Dermis microvascular lymphatic vessel endothelial cell (primary cell): ENCODE data around the gene NBEA. TPM values are rescaled to one million over a fixed set of nuclear protein-coding genes. Genes with fewer than 3 reads are reported as not detected.

Experiments used
- DNase-seq, 2 donors: peaks; one replicate each; pipeline versions ENCODE4 v3.0.0 to v3.0.0-alpha.2; 2010; ENCODE audit warnings: low read depth in 2 of 2
- total RNA-seq: library from RNA; depleted of rRNA; stranded (reverse); fragments of >200 nt; gene quantifications from 2 replicates; pipeline ENCODE4 v1.2.1, GENCODE V29; 2014

NBEA gene
- total RNA-seq, 1 donor from 2014 or later = 0.90 TPM

DNA sequence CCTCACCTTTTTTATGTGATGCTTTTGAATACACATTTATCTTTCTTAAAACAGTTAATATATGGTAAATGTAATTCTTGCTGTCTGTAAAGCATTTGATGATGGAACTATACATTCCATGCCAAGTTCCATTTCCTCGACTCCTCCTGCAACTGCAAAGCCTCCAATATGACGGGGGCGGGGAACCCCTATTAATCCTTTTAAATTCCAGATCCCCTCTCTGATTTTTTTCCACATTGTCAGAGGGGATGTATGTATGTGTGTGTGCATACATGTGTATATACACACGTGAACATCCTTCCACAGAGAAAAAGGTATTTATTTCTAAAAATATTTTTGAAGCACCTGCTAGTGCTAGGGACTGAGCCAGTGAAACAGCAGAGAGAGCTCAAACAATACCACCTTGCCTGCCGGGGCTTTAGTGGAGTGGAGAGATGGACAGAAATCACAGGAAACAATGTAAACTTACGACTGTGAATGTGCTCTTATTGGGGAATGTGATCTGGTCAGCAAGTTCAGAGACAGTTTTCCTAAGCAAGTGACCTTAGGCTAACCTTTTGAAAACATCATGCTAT, 559.7 kb downstream of the NBEA start:
- no peak for DNase-seq

DNA sequence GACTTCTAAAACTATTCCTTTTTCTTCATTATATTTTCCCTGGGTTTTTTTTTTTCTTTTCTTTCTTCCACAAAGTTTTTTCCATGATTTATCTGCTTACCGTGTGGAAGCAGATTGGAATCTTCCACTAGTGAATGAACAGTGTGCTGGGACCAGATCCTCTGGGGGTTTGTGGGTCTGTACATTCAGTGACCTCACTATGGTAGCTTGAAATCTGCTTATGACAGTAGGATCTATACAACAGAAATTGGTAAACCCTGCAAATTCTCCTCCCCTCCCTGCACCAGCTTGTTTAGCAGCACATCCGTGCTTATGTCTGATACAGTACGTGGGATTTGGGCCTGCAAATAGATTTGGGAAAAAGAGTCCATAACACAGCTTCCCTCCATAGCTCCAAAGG, 560.4 kb downstream of the NBEA start:
- no peak for DNase-seq

DNA sequence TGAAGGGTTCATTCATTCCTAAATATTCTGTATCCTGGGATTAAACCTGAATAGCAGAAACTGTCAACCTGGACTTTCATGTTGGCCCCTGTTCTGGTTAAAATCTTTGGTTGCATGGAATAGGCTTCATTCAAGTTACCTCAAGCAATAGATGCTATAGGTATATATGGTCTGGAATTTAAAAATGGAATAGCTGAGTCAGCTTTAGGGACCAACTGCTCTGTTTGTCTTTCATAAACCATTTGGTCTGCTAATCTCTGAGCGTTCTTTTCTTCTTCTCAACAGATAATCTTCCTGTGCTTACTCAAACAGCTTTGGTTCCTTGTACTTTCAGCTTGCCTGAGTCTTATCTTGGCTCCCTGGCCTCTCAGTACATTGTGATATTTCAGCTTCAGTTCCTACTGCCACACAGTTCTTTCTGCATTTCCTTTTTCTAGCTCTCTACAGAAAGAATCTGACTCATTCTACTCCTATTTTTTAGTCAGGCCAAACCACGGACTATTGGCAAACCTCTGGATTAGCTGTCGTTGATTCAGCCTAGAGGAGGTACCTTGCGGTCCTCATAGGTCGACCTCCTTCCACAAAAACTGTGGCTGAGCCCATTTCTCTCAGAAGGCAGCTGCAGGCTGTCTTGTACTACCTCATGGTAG, 570.3 kb downstream of the NBEA start:
- DNase-seq = no peak

DNA sequence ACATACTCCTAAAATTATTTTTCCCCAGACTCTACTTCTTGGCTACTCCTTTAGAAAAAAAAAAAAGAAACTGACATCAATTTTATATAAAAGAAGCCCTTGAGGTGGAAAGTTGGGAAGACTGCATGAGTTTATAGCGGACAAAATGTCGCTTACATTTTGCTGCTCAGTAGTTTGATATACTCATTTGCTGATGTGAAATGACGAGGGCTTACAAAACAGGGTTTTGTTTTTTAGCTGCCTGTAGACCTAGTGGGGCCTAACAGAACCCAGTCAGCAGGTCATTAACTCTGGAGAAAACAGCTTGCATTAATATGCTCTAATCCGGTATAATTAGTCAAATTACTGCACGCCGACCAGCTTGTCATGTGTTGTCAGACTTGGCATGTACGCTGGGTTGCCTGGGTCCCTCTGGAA, 572.0 kb downstream of the NBEA start:
- DNase-seq = no peak

DNA sequence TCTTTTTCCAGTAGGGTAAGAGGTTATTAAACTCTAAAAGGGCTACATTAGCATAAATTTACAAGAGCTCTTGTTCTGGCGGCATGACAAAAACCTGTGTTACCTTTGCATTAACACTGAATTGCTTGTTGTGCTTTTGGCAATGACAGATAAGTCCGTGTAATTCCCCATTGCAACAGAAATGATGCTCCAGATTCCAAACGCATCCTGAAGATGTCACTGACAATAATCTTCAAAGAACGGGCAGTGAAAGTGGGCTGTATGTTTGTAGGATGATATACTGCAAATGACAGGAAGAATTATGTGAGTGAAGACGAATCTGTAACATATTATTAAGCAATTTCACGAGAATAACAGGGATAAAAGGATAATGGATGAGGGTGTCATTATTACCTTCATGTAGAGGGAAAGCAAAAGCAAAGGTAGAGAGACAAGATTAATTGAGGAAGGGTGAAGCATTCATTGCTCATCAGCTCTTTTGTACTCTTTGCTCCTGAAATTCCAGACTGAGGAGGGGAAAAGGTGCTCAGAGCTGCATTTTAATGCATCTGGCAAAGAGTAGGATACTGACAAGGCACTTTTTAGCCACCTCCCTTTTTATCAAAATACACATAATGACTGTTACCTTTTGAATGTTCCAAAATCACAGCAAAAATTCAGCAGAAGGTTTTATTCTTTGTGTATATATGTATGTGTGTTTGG, 572.9 kb downstream of the NBEA start:
- no peak for DNase-seq

DNA sequence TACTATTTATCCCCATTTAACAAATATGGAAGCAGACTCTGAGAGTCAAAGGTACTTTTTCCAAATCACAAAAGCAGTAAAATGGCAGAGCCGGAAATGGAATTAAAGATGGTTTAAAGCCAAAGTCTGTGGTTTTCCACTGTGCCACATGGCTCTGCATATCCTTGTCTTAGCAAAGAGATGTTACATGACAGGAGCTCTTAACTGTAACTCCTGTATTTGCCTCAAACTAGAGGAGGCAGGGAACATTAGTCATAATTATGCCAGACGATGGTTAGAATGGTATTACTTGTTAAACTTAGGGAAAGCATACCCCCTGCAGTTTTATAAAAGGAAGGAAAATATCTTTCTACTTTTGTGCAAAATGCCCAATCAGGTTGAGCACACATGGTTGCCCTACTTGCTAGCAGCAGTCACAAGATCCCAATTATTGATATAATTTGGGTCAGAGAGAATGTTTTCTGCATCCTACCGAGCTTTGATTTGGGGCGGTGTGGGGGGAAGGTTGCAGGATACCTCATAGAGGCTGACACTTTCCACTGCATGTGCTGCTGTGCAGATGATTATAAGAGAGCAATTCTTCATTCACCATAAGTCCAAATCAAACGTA, 576.4 kb downstream of the NBEA start:
- no peak for DNase-seq

DNA sequence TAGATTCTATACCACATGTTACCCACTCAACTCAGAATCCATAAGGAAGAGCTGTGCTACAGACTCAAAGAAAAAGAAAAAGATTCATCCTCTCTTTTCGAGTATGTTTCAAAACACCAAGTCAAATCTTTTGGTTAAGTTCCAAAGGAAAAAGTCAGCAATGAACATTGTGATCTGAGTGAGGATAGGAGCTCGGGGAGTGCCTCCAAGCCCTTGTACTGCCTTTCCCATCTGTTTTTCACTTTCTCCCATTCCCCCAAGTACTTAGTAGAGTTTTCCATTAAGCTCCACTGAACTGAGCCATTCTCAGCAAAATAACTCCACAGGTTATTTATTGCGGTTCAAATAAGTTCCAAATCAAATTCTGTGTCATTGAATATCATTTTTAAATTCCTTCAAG, 582.1 kb downstream of the NBEA start:
- no peak for DNase-seq

DNA sequence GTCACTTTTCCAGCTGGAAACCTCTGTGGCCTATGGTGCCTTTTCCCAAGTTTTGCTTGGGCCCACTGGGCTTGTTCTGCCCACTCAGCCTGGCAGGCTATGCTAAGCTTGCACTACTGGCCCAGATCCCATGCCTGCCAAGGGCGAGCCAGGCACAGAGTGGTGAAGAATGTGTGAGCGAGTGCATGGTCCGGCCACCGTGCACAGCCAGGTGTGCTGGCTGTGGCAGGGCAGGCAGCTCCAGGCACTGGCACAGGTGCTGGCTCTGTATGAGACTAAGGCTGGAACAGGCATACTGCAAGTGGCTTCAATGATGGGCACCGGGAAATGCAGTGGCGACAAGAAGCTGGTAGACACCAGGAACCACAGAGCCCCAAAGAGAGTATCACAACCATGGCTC, 584.5 kb downstream of the NBEA start:
- no peak for DNase-seq

DNA sequence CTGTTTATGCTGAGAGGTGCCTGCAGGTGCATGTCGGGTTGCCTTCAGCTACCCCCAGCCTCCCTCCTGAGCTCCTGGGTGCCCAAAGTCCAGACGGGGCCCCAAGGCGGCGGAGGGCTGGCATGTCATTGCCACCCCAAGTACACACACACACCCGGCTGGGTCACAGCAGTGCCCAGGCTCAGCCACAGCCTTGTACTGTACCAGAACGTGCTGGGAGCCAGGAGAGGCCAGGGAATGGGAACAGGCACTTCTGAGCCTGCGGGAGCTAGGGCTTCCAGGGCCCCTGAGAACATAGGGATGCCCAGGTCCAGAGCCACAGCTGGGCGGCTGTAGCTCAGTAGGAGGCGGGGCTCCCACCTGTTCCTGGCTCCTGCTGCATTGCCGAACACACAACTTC, 585.4 kb downstream of the NBEA start:
- DNase-seq = no peak

DNA sequence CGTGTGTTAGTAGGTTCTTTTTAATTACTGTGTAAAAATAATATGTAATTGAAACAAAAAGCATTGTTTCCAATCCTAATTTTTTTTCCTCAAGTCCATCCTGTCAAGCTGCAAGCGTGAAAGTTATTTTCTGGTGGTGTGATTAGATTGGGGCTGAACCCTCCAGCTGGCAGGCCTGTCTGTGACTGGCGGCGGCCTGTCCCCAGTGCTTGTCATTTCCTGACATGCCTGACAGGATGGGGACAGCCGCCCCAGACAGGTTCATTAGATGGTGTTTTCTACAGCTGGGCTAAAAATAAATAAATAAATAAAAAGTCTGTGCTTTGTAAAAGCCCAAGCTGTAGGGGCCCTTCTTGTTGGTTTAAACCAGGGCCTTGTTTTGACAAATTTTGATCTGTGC, 588.1 kb downstream of the NBEA start:
- DNase-seq = no peak

DNA sequence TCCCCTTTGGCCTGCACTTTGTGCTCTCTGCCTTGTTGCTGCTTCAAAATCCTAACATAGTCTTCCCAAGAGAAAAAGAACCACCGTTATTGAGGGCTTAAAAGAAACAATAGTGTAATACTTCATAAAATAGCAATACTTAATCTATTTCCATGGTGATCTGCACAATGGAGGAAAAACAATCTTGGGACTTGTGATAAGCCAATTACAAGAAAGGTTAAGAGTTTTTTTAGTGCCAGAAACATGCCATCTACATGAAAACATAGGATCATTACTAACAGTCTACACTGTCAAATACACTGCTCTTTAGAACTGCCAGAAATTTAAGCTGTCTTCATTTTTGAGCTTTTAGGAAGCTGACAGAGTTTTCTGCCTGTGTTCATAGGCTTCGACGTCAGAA, 588.5 kb downstream of the NBEA start:
- DNase-seq = no peak

DNA sequence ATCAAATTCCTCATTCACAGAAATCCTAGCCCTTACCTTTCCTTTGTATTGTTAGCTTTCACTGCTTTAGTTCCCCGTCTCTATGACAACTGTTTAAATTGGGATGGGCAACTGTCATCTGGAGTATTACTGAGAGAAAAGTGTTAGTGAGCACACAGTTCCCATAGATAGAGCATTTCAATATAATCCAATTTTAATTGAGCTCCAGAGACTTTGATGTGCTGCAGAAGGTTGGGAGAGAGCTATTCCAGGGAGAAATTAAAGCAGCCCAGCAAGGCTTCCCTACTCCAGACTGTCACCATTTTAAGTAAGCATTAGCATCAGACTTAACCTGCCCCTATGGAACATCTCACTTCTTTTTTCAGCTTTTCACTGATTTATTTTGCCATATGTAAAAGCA, 589.5 kb downstream of the NBEA start:
- no peak for DNase-seq

DNA sequence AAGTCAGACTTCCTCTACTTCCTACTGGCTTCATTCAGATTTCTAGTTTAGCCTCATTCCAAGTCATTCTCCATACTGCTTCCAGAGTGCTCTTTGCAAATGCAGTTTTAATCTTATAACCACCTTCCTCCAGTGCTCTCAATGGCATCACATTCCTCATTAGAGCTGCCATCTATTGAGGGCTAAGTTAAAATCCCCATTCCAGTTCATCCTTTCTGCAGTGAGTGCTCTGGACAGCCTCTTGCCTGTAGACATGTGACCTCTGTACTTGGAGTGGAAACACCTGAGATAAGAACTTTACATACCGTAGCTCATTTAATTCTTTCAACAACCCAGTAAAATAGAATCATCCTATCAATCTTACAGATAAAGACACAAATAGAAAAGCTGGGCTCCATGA, 592.3 kb downstream of the NBEA start:
- DNase-seq = no peak

DNA sequence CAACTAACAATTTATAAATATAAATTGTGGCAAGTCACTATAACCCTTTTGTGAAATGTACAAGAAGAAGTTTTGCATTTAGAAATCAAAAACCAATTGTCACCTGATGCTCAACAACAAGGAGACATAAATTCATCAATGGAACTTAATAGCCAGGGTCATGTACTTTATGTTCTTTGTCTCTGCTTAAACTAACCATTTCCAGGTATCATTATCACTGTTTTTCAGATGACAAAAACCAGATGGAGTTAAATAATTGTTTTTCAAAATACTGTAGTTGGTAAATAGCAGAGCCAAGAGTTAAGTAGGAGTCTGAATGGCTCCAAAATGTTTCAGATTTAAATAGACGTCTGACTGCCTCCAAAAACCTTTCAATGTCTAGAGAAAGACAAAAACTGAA, 606.7 kb downstream of the NBEA start:
- no peak for DNase-seq

DNA sequence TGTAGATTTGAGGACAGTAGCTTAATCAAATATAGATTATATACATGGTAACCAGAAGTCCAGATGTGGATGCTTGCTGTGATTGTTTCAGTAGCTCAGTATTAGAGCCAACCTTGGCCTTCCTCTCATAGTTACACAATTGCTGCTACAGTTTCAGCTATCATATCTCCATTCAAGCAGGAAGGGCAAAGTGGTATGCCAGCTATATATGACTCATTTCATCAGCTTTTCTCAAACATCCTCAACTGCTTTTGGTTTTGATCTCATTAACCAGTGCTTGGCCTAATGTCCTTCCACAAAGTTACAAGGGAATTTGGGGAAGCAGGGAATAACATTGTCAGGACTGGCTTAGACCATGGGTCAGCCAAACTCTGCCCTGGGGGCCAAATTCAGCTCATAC, 607.4 kb downstream of the NBEA start:
- no peak for DNase-seq

DNA sequence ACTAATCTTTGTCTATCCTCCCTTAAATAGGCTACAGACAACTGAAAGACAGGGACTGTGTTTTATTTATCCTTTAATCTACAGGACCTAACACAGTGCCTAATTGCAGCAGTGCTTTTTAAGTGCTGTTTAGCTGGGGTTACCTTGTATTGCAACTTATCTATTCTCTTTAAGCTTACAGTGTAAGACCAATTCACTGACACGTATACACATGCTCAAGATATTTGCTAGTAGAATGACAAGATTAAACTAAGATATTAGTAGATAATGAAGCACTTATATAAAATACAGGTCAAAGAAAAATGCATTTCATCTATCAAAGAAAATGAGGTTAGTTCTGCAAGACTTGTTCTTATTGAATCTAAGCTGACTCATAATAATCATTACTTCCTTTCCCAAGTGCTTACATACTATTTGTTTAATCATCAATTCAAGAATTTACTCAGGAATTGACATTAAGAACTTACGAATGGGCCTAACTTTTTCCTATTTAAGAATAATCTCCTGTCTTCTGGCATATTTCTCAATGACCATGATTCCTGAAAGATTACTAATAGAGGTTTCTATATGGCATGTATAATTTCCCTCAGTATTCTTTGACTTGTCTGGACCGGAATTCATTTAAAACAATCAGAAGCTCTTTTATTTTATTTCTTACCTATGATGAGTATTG, 610.2 kb downstream of the NBEA start:
- DNase-seq = no peak

DNA sequence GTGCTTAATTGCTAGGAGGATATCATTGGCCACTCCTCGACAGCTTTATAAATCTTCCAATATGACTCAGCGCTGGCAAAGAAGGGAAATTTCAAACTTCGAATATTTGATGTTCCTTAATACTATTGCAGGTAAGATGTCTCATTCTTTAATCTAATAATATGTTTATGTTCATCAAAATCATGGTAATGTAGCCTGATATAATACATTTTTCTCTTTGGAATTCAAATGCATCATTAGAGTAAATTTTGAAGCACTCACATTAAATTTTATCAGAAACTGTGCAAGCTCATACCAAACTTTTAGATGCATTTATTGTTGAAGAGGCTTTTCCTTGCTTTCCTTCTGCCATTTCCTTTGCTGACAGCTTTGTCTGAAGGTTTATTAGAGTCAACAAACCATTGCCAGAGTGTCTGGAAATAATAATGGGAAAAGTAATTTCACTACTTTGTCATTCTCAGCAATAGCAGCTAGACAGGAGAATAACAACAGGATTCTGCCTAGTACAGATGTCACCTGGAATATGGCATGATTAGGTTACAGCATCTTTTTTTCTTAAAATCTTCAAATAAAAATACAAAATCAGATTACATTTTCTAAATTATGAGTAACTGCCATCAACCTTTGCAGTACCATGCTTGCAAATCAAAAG, 613.0 kb downstream of the NBEA start:
- no peak for DNase-seq

DNA sequence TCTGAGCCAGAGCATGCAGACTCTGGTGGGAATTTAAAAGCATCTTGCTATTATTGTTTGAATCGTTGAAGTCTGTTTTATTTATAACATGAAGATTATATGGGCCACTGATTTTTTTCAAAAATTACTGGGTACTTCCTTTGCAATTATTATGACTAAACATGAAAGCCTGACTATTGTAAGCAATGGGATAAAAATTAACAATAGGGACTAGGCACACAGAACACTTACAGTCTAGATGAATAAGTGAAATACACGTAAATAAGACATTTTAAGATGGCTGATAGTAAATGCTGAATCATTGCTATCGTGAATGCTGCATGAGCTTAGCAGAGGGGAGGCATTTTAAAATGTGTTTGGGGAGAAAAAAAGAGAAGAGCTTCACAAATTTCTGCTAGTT, 615.4 kb downstream of the NBEA start:
- no peak for DNase-seq

DNA sequence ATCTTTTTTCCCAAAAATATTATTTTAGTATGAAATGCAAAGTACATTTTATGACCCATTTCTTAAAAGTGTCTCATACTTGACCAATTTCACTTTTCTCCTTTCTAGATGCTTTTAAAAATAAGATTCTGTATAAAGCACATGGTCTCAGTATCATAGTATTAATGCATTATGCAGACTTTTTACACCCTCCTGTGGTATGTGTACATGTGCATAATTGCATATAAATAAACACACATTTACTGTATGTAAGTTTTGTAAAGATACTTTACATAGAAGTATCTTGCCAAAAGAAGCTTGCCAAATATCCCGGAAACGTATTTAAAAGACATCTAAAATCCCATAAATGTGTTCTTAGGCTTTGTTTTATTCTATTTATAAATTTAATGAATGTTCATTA, 619.5 kb downstream of the NBEA start:
- DNase-seq = no peak

DNA sequence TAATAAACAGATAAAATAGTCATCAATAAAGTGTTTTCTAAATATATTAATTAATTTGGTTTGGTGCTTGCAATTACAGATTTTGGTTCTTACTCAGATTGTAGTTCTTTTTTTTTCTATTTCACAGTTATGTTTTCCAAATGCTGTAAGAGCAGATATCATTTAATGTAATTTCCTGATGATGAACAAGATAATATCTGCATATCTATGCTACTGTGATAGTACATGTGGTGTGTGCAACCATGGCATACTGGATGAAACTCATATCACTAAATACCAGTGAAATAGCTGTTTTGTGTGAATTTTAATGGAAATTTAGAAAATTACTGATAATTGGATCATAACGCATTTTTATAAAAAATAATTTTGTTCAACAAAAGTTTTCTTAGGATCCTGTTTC, 623.2 kb downstream of the NBEA start:
- no peak for DNase-seq

DNA sequence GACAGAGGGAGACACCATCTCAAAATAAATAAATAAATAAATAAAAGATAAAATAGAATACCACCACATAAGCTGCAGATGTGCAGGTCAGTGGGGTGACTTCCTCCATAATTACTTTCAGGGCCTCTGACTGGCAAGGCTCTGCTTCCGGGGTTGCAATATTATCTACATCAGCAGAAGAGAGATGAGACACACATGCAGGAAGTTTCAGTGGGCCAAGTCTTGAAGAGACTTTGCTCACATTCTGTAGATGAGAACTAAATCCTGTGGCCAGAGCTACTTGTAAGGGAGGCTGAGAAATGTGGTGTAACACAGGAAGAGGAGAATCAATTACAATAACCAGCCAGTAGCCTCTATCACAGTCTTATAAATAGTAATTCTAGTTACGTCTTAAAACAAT, 624.3 kb downstream of the NBEA start:
- DNase-seq = no peak
